Measurements from ENCODE around the gene DECR2. TPM values are rescaled to one million over a fixed set of nuclear protein-coding genes. Genes with fewer than 3 reads are reported as not detected.

The DECR2 gene
- total and polyA plus RNA-seq, 2 of the 13 experiments (the other 11 are each of a cell fraction or from before 2014, with no cell fraction given) = 36.3 to 44.6 TPM

- in situ Hi-C loops (cut with HindIII; ENCODE audit: extremely low pct_ligation_motif_present, low pct_unique_long_range_greater_than_20kb) (loop anchor here (5.0 kb wide), 1 partner anchor 99 kb away; no protein-coding TSS in a partner anchor), intact Hi-C loops (cut with micrococcal nuclease; ENCODE audit: unreplicated experiment) (no loop called here)
- H3K36me3 ChIP-seq (replicated peaks in 1 of 2; ENCODE audit: control insufficient read depth in 1 of 2, insufficient read depth in 2 of 2, low read length in 2 of 2) = peaks cover 0 to 4% of the 10 kb centered on the region in 2 experiments; a peak in 2 of 5 replicates
- no peak for DNase-seq (ENCODE audit: low spot score)
- FAIRE-seq = no peak
- H3K9me3 ChIP-seq (ENCODE audit: low read length) = no peaks in the 10 kb centered on the region
- ChIA-PET CTCF (ENCODE audit: low intra/inter-chr PET ratio, low total read pairs) (no interaction called here), POLR2A (interaction anchor here (0.9 to 1.8 kb wide), 6 partner anchors 15 to 190 kb away, joined by 3 to 7 read pairs (median 4); partner anchors contain the start of gene PGAP6)
- no peaks in the 10 kb centered on the region for H3K27me3 ChIP-seq (ENCODE audit: control insufficient read depth in 1 of 2, insufficient read depth in 2 of 2, low read length in 2 of 2)
- peaks cover 50% of the 10 kb centered on the region for H3K4me1 ChIP-seq (ENCODE audit: insufficient read depth, low read length)
- no TSS peak for BruUV-seq (replicated peaks)
- no peak for ATAC-seq
- H3K4me3 ChIP-seq (replicated peaks in 1 of 3; ENCODE audit: insufficient read depth in 1 of 3, low read depth in 2 of 3, low read length in 3 of 3) = peak overlapping the region in 1 of 3 experiments; percentile 70; a peak in 2 of 6 replicates
- peaks cover 19% of the 10 kb centered on the region for H3K79me2 ChIP-seq (ENCODE audit: insufficient read depth, low read length)
- peak overlapping the region; percentile 79 for H3K27ac ChIP-seq (ENCODE audit: extremely low read length, insufficient read depth, low read length)
- 93% methylated on average over 15 of the region's 24 CpGs for WGBS (ENCODE audit: low lambda C conversion rate)
- no peak overlapping the region for H2AFZ ChIP-seq (ENCODE audit: low read length)
- no peak for TF ChIP-seq ZNF776 (CRISPR knock-in tag; IDR thresholded peaks at IDR 0.05)
- no peak for TF ChIP-seq KMT2A (CRISPR knock-in tag; IDR thresholded peaks at IDR 0.05)
- TF ChIP-seq AGO2 (optimal IDR thresholded peaks at IDR 0.05; ENCODE audit: low read depth, low read length) = peak; percentile 92
- TF ChIP-seq ZNF337 (CRISPR knock-in tag; IDR thresholded peaks at IDR 0.05; ENCODE audit: borderline replicate concordance, low read depth) = no peak
- TF ChIP-seq ZBTB33 (CRISPR knock-in tag; IDR thresholded peaks at IDR 0.05) = peak; percentile 89
- no peak for TF ChIP-seq CERS6 (CRISPR knock-in tag; IDR thresholded peaks at IDR 0.05)
- TF ChIP-seq ATM (IDR thresholded peaks at IDR 0.05; ENCODE audit: borderline replicate concordance) = no peak
- TF ChIP-seq AKAP8 (CRISPR knock-in tag; IDR thresholded peaks at IDR 0.05) = peak; percentile 64
- no peak for TF ChIP-seq SOX5 (CRISPR knock-in tag; IDR thresholded peaks at IDR 0.05; ENCODE audit: borderline replicate concordance)
- no peak for TF ChIP-seq ZFP82 (CRISPR knock-in tag; IDR thresholded peaks at IDR 0.05; ENCODE audit: borderline replicate concordance)
- no peak for TF ChIP-seq ATF2 (CRISPR knock-in tag; IDR thresholded peaks at IDR 0.05)
- no peak for TF ChIP-seq IKZF4 (CRISPR knock-in tag; IDR thresholded peaks at IDR 0.05; ENCODE audit: borderline replicate concordance, low read depth, not compliant biosample characterization)
- TF ChIP-seq RBFOX2 (IDR thresholded peaks at IDR 0.05; ENCODE audit: low read depth, low read length) = peak; percentile 59
- no peaks in the 10 kb centered on the region for H4K20me1 ChIP-seq (ENCODE audit: insufficient read depth, low read length)
- peak overlapping the region; percentile 69 for H3K9ac ChIP-seq (ENCODE audit: insufficient read depth, low read depth, low read length)
- H3K4me2 ChIP-seq (ENCODE audit: low read depth, low read length) = peak overlapping the region; percentile 88
These were observed 2.9 kb upstream of the DECR2 start for GRCh38 chr16:398561-399339.

All from HepG2 (cell line).